B cell (primary cell): ENCODE data around the gene MZB1. TPM values are rescaled to one million over a fixed set of nuclear protein-coding genes. Genes with fewer than 3 reads are reported as not detected.

ENCODE experiments used
- ATAC-seq: fragments of 200-7000 bp; cut with Tn5 transposase; one replicate; pipeline ENCODE4 v1.10.0; 2021; ENCODE audit warnings: low read depth, mild to moderate bottlenecking, moderate number of reproducible peaks, moderate library complexity
- CTCF ChIA-PET: fragments of 350-600 bp; sonication (Branson Sonifier 250); formaldehyde crosslinking; loops from one replicate; lab custom pipeline; 2021; ENCODE audit warnings: antibody characterized with exemption, inconsistent platforms; lab: Charles Lee
- POLR2A ChIA-PET: fragments of 350-600 bp; sonication (Branson Sonifier 250); formaldehyde crosslinking; loops from one replicate; lab custom pipeline; 2021; ENCODE audit warnings: antibody characterized with exemption; lab: Charles Lee
- DNase-seq: peaks from one replicate; pipeline ENCODE4 v3.0.0; 2013
- H2AFZ ChIP-seq: 2 replicates; pipeline ENCODE4 v1.6.1; 2012; ENCODE audit warnings: mild to moderate bottlenecking, low read depth, low read length; ENCODE audit not compliant: insufficient read depth, poor library complexity, severe bottlenecking
- H3K27ac ChIP-seq, 2 donors: 1 replicate in 1 of 2; 2 replicates in 1 of 2; pipeline ENCODE4 v1.5.1; 2012 to 2013; ENCODE audit warnings: low read length in 2 of 2, mild to moderate bottlenecking in 2 of 2, moderate library complexity in 1 of 2
- H3K27me3 ChIP-seq, 4 experiments: fragments of 200-600 bp in 1 of 4; sonication (generic) in 1 of 4; replicated peaks in 1 of 4; 1 replicate in 2 of 4; 2 replicates in 2 of 4; pipeline versions ENCODE4 v1.6.1 to v1.7.0; 2013 to 2016; ENCODE audit warnings: low read length in 3 of 4, mild to moderate bottlenecking in 2 of 4, mixed read lengths in 1 of 4, moderate library complexity in 1 of 4; ENCODE audit not compliant: insufficient read depth in 4 of 4, control insufficient read depth in 3 of 4; ENCODE audit errors: control extremely low read depth in 1 of 4
- H3K36me3 ChIP-seq, 2 experiments: replicated peaks in 1 of 2; 1 replicate in 1 of 2; 2 replicates in 1 of 2; pipeline versions ENCODE4 v1.6.1 to v1.7.1; 2013; ENCODE audit warnings: low read length in 1 of 2; ENCODE audit not compliant: insufficient read depth in 2 of 2, control insufficient read depth in 1 of 2; ENCODE audit errors: control extremely low read depth in 1 of 2, extremely low read depth in 1 of 2
- H3K4me1 ChIP-seq, 2 donors: fragments of 200-600 bp in 1 of 2; sonication (generic) in 1 of 2; 1 replicate in 1 of 2; 2 replicates in 1 of 2; pipeline versions ENCODE4 v1.5.1 to v1.6.1; 2013 to 2017; ENCODE audit warnings: low read length in 2 of 2; ENCODE audit not compliant: control insufficient read depth in 2 of 2, insufficient read depth in 2 of 2
- H3K4me2 ChIP-seq: replicated peaks from 2 replicates; pipeline ENCODE3; 2012; ENCODE audit warnings: mild to moderate bottlenecking, low read depth, low read length; ENCODE audit not compliant: poor library complexity, severe bottlenecking
- H3K4me3 ChIP-seq, 5 experiments: fragments of 200-600 bp in 1 of 5; sonication (generic) in 1 of 5; 1 replicate in 3 of 5; 2 replicates in 2 of 5; pipeline versions ENCODE4 v1.5.1 to v1.7.0; 2011 to 2016; ENCODE audit warnings: low read length in 4 of 5, mild to moderate bottlenecking in 4 of 5, low read depth in 2 of 5, control low read depth in 1 of 5, moderate library complexity in 1 of 5; ENCODE audit not compliant: insufficient read depth in 1 of 5; ENCODE audit errors: control extremely low read depth in 1 of 5, extremely low read depth in 1 of 5
- H3K79me2 ChIP-seq: fragments of 200-600 bp; sonication (generic); one replicate; pipeline ENCODE4 v1.6.0; 2016; ENCODE audit warnings: low read length; ENCODE audit not compliant: control insufficient read depth, insufficient read depth
- H3K9ac ChIP-seq: fragments of 200-600 bp; sonication (generic); 2 replicates; pipeline ENCODE4 v1.6.1; 2017; ENCODE audit warnings: mild to moderate bottlenecking, low read length, moderate library complexity
- H3K9me3 ChIP-seq, 3 donors: one replicate each; pipeline versions ENCODE4 v1.6.1 to v1.7.1; 2013; ENCODE audit warnings: low read length in 2 of 3; ENCODE audit not compliant: control insufficient read depth in 2 of 3, insufficient read depth in 1 of 3; ENCODE audit errors: control extremely low read depth in 1 of 3
- H4K20me1 ChIP-seq: 2 replicates; pipeline ENCODE4 v1.6.0; 2012; ENCODE audit warnings: mild to moderate bottlenecking, low read length; ENCODE audit not compliant: insufficient read depth, control insufficient read depth, poor library complexity, severe bottlenecking
- H3K27ac Mint-ChIP-seq: one replicate; pipeline ENCODE4 v1.8.0; 2021; ENCODE audit warnings: mixed read lengths
- H3K27me3 Mint-ChIP-seq: one replicate; pipeline ENCODE4 v1.8.0; 2021; ENCODE audit warnings: mixed read lengths
- H3K4me1 Mint-ChIP-seq: one replicate; pipeline ENCODE4 v1.8.0; 2021; ENCODE audit warnings: mixed read lengths
- H3K4me3 Mint-ChIP-seq: one replicate; pipeline ENCODE4 v1.8.0; 2021; ENCODE audit warnings: mixed read lengths
- H3K9me3 Mint-ChIP-seq: one replicate; pipeline ENCODE4 v1.8.0; 2022; ENCODE audit warnings: mixed read lengths; ENCODE audit not compliant: insufficient read depth
- CTCF ChIP-seq: fragments of 200-600 bp; IDR thresholded peaks from one replicate; pipeline ENCODE4 v1.8.0; 2022; ENCODE audit warnings: antibody characterized with exemption, mild to moderate bottlenecking
- EZH2 ChIP-seq: IDR thresholded peaks from 2 replicates; pipeline ENCODE4 v1.6.1; 2012; ENCODE audit warnings: borderline replicate concordance, low read depth, mild to moderate bottlenecking, moderate library complexity, low read length; ENCODE audit not compliant: insufficient read depth, poor library complexity, severe bottlenecking
- WGBS: methylation state at CpG from one replicate; pipeline ENCODE4 v1.1.5; 2013; ENCODE audit warnings: missing lambda C conversion rate; ENCODE audit not compliant: insufficient coverage; 5-methylcytosine and 5-hydroxymethylcytosine counted together
- intact Hi-C: fragments of 100-400 bp; cut with micrococcal nuclease; formaldehyde crosslinking; loops from one replicate; pipeline ENCODE4 v1.10.0; 2022
- polyA plus RNA-seq: library from polyadenylated mRNA; depleted of rRNA; stranded (reverse); fragments of >200 nt; gene quantifications from 2 replicates; pipeline ENCODE4 v1.2.3, GENCODE V29; 2012
- total RNA-seq, 2 donors: library from RNA; stranded (reverse); fragments of 120-200 nt in 1 of 2; gene quantifications; 1 replicate in 1 of 2; 2 replicates in 1 of 2; pipeline versions ENCODE4 v1.2.3 to v1.2.4, GENCODE V29; 2013 to 2022

The MZB1 gene
- total and polyA plus RNA-seq, 2 donors (not counting 1 experiment from before 2014, with no cell fraction given) = 72.2 to 306 TPM

GRCh38 chr5:139403787-139404483 is 14.2 kb upstream of the MZB1 start, which contains the start of gene SPATA24:
Gene SPATA24 (minus strand): TSS chr5:139404089. CDS start chr5:139404060, 29 bp downstream.
- DNase-seq (peak; percentile 99), ATAC-seq (peak; percentile 85)
- intact Hi-C loops = loop anchor here (1.0 to 10.0 kb wide), 10 partner anchors 10 to 939 kb away; partner anchors contain the start of genes DNAJC18, EGR1, MATR3 and MZB1
- Mint-ChIP-seq H3K27ac (peak within 1 kb of the TSS; percentile 97), H3K27me3 (no peaks in the 10 kb centered on the region), H3K4me3 (peak within 1 kb of the TSS; percentile 95), H3K4me1 (peaks cover 43% of the 10 kb centered on the region), H3K9me3 (no peaks in the 10 kb centered on the region)
- no peaks in the 10 kb centered on the region for H3K36me3 ChIP-seq
- no peaks in the 10 kb centered on the region for H3K27me3 ChIP-seq
- peaks cover 4% of the 10 kb centered on the region for H3K79me2 ChIP-seq
- peak within 1 kb of the TSS; percentile 85 to 86 for H3K27ac ChIP-seq
- H3K9me3 ChIP-seq = no peaks in the 10 kb centered on the region
- peak within 1 kb of the TSS; percentile 75 for H2AFZ ChIP-seq
- peaks cover 33 to 43% of the 10 kb centered on the region in 2 donors for H3K4me1 ChIP-seq
- no peaks in the 10 kb centered on the region for H4K20me1 ChIP-seq
- peak within 1 kb of the TSS; percentile 50 to 73 (median 68) for H3K4me3 ChIP-seq
- ChIA-PET POLR2A (interaction anchor here (0.5 to 2.0 kb wide), 11 partner anchors 11 to 829 kb away, joined by 3 to 8 read pairs (median 4); partner anchors contain the start of genes CXXC5, DNAJC18, HSPA9 and MATR3), CTCF (interaction anchor here (1.0 to 2.9 kb wide), 10 partner anchors 9 to 131 kb away, joined by 3 to 9 read pairs (median 4); partner anchors contain the start of genes DNAJC18, MZB1, PAIP2 and PROB1)
- no peak for TF ChIP-seq CTCF
- no peak for TF ChIP-seq EZH2
- peak within 1 kb of the TSS; percentile 74 for H3K4me2 ChIP-seq
- 2% methylated on average over 41 of the region's 41 CpGs for WGBS
- peak within 1 kb of the TSS; percentile 62 for H3K9ac ChIP-seq
